Measurements from ENCODE around the gene PLIN3.
"Not testable (repeated sequence)": the region's sequence is repeated elsewhere in the genome, so short reads cannot be mapped to it uniquely, and the experiment has no call there.

PLIN3 gene

DNA sequence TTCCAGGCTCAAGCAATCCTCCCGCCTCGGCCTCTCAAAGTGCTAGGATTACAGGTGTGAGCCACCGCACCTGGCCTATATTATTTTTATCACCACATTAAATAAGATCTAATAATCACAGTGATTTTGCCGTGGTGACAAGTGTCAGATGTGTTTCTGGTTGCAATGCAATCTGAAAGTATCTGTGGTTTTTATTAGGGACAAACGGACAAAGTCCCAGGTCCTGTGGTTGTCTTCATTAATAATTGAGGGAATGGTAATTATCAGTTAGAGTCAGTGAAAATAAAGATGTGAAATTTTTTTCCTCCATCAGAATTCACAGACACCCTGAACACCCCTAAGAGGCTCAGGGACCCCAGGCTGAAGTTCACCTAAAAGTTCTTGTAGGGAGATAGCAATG is 34.7 kb downstream of the PLIN3 start:
- Histone ChIP-seq H3K4me3 (ENCODE audit: low read depth, low read length) (no peak overlapping the region), H4K12ac (ENCODE audit: low read depth, low read length) (no peak overlapping the region), H2BK12ac (ENCODE audit: low read length) (no peak overlapping the region), H3K36me3 (ENCODE audit: control insufficient read depth in 1 of 2, insufficient read depth in 2 of 2, low read length in 2 of 2) (peaks cover 2 to 3% of the 10 kb centered on the region in 2 experiments), H3K4ac (ENCODE audit: low read depth, low read length) (no peak overlapping the region), H3K14ac (ENCODE audit: low read length) (no peak overlapping the region), H3K4me2 (ENCODE audit: low read length) (no peak overlapping the region), H4K91ac (ENCODE audit: low read depth, low read length) (no peak overlapping the region), H3K9me3 (ENCODE audit: insufficient read depth, low read depth, low read length) (peaks cover 3% of the 10 kb centered on the region), H3K4me1 (ENCODE audit: control insufficient read depth in 1 of 2, insufficient read depth in 2 of 2, low read length in 2 of 2) (peaks cover 0 to 6% of the 10 kb centered on the region in 2 experiments), H3K27ac (ENCODE audit: low read depth, low read length) (no peak overlapping the region), H3K18ac (ENCODE audit: low read length) (no peak overlapping the region), H2AK5ac (ENCODE audit: low read length) (no peak overlapping the region), H3K79me2 (ENCODE audit: control insufficient read depth, insufficient read depth, low read length, poor library complexity) (peaks cover 2% of the 10 kb centered on the region), H3K79me1 (ENCODE audit: low read length) (peaks cover 5% of the 10 kb centered on the region), H4K8ac (ENCODE audit: low read depth, low read length) (no peak overlapping the region), H2BK5ac (ENCODE audit: low read depth, low read length, poor library complexity) (no peak overlapping the region), H3K27me3 (ENCODE audit: insufficient read depth, low read length) (no peaks in the 10 kb centered on the region), H3K9ac (ENCODE audit: low read length) (no peak overlapping the region), H2AFZ (ENCODE audit: insufficient read depth, low read length, poor library complexity) (no peak overlapping the region), H2BK120ac (ENCODE audit: insufficient read depth, low read length, poor library complexity) (no peak overlapping the region), H3K23ac (ENCODE audit: low read length) (no peak overlapping the region)
- no CpG with 5 or more reads among the region's 5 CpGs for WGBS (ENCODE audit: extremely low coverage, insufficient coverage, insufficient read length)
- no peak for DNase-seq

DNA sequence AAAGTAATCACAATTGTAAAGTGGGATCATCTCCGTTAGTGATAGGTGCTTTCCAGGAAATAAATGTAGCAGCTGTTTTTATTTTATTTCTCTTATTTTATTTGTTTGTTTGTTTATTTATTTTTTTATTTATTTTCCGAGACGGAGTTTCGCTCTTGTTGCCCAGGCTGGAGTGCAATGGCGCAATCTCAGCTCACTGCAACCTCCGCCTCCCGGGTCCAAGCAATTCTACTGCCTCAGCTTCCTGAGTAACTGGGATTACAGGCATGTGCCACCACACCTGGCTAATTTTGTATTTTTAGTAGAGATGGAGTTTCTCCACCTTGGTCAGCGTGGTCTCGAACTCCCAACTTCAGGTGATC is 35.5 kb downstream of the PLIN3 start:
- not testable (repeated sequence) for DNase-seq; H3K9me3 ChIP-seq (ENCODE audit: insufficient read depth, low read depth, low read length); H3K4ac ChIP-seq (ENCODE audit: low read depth, low read length); H3K18ac ChIP-seq (ENCODE audit: low read length); H3K79me2 ChIP-seq (ENCODE audit: control insufficient read depth, insufficient read depth, low read length, poor library complexity); H4K12ac ChIP-seq (ENCODE audit: low read depth, low read length); H3K79me1 ChIP-seq (ENCODE audit: low read length); H2BK12ac ChIP-seq (ENCODE audit: low read length); H2AK5ac ChIP-seq (ENCODE audit: low read length); H3K4me1 ChIP-seq (ENCODE audit: control insufficient read depth in 1 of 2, insufficient read depth in 2 of 2, low read length in 2 of 2); H3K36me3 ChIP-seq (ENCODE audit: control insufficient read depth in 1 of 2, insufficient read depth in 2 of 2, low read length in 2 of 2); H3K23ac ChIP-seq (ENCODE audit: low read length); H2BK5ac ChIP-seq (ENCODE audit: low read depth, low read length, poor library complexity); H2BK120ac ChIP-seq (ENCODE audit: insufficient read depth, low read length, poor library complexity); H3K27ac ChIP-seq (ENCODE audit: low read depth, low read length); H3K27me3 ChIP-seq (ENCODE audit: insufficient read depth, low read length)
- H4K8ac ChIP-seq (ENCODE audit: low read depth, low read length), result peak overlapping the region; percentile 90
- H3K9ac ChIP-seq (ENCODE audit: low read length), result peak overlapping the region; percentile 62
- WGBS (ENCODE audit: extremely low coverage, insufficient coverage, insufficient read length), result no CpG with 5 or more reads among the region's 9 CpGs
- peak overlapping the region; percentile 61 for H3K4me2 ChIP-seq (ENCODE audit: low read length)
- peak overlapping the region; percentile 75 for H3K4me3 ChIP-seq (ENCODE audit: low read depth, low read length)
- peak overlapping the region; percentile 83 for H2AFZ ChIP-seq (ENCODE audit: insufficient read depth, low read length, poor library complexity)
- peak overlapping the region; percentile 63 for H3K14ac ChIP-seq (ENCODE audit: low read length)
- H4K91ac ChIP-seq (ENCODE audit: low read depth, low read length), result peak overlapping the region; percentile 48

DNA sequence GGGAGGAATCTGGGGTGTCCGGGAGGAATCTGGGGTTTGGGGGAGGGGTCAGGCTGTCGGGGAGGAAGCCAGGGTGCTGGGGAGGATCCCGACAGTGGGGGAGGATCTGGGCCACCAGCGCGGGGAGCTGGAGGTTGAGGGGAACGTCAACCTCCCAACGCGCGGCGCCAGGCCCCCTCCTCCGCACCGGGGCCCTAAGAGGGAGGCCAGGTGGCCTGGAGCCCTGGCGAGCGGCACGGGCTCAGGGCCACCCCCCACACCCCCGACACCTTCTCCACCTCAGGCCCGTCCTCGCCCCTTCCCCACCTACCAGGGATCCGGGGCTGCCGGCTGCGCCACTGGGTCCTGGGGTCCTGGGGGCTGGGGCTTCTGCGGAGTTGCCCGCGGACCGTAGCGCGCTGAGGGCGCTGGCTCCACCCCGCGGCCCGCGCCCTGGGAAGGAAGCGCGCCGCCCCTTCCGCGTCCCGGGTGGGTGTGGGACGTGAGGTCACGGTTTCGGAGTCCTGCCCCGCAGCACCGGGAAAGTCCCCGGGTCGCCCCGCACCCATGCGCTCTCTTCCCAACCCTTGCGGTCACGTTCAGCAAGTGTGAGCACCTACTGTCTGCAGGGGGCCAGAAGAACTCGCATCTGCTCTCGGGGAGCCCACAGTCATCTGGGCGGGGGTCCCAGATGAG is 36.0 kb downstream of the PLIN3 start, which contains the start of gene TICAM1:
TSS of gene TICAM1 (minus strand) at position 409 of the 675 bp plus-strand sequence. CDS start 13,335 bp downstream, outside the sequence.
- peak within 1 kb of the TSS; percentile 81 for H3K18ac ChIP-seq (ENCODE audit: low read length)
- peak; percentile 76 to 80 for DNase-seq
- H3K36me3 ChIP-seq (ENCODE audit: control insufficient read depth in 1 of 2, insufficient read depth in 2 of 2, low read length in 2 of 2), result no peaks in the 10 kb centered on the region
- no peak within 1 kb of the TSS for H2AK5ac ChIP-seq (ENCODE audit: low read length)
- H4K8ac ChIP-seq (ENCODE audit: low read depth, low read length), result peak within 1 kb of the TSS; percentile 90
- no CpG with 5 or more reads among the region's 52 CpGs for WGBS (ENCODE audit: extremely low coverage, insufficient coverage, insufficient read length)
- H3K9ac ChIP-seq (ENCODE audit: low read length), result peak within 1 kb of the TSS; percentile 81
- peaks cover 0 to 6% of the 10 kb centered on the region in 2 experiments for H3K4me1 ChIP-seq (ENCODE audit: control insufficient read depth in 1 of 2, insufficient read depth in 2 of 2, low read length in 2 of 2)
- H3K4ac ChIP-seq (ENCODE audit: low read depth, low read length), result peak within 1 kb of the TSS; percentile 5
- H4K12ac ChIP-seq (ENCODE audit: low read depth, low read length), result peak within 1 kb of the TSS; percentile 62
- H2BK120ac ChIP-seq (ENCODE audit: insufficient read depth, low read length, poor library complexity), result peak within 1 kb of the TSS; percentile 52
- no peaks in the 10 kb centered on the region for H3K27me3 ChIP-seq (ENCODE audit: insufficient read depth, low read length)
- H3K9me3 ChIP-seq (ENCODE audit: insufficient read depth, low read depth, low read length), result peaks cover 3% of the 10 kb centered on the region
- no peak within 1 kb of the TSS for H3K23ac ChIP-seq (ENCODE audit: low read length)
- H3K4me3 ChIP-seq (ENCODE audit: low read depth, low read length), result peak within 1 kb of the TSS; percentile 75
- H3K27ac ChIP-seq (ENCODE audit: low read depth, low read length), result no peak within 1 kb of the TSS
- H3K79me2 ChIP-seq (ENCODE audit: control insufficient read depth, insufficient read depth, low read length, poor library complexity), result peaks cover 2% of the 10 kb centered on the region
- H4K91ac ChIP-seq (ENCODE audit: low read depth, low read length), result peak within 1 kb of the TSS; percentile 48
- H3K79me1 ChIP-seq (ENCODE audit: low read length), result peaks cover 5% of the 10 kb centered on the region
- H3K4me2 ChIP-seq (ENCODE audit: low read length), result peak within 1 kb of the TSS; percentile 61
- no peak within 1 kb of the TSS for H2BK5ac ChIP-seq (ENCODE audit: low read depth, low read length, poor library complexity)
- H2BK12ac ChIP-seq (ENCODE audit: low read length), result no peak within 1 kb of the TSS
- H3K14ac ChIP-seq (ENCODE audit: low read length), result peak within 1 kb of the TSS; percentile 63
- peak within 1 kb of the TSS; percentile 83 for H2AFZ ChIP-seq (ENCODE audit: insufficient read depth, low read length, poor library complexity)

DNA sequence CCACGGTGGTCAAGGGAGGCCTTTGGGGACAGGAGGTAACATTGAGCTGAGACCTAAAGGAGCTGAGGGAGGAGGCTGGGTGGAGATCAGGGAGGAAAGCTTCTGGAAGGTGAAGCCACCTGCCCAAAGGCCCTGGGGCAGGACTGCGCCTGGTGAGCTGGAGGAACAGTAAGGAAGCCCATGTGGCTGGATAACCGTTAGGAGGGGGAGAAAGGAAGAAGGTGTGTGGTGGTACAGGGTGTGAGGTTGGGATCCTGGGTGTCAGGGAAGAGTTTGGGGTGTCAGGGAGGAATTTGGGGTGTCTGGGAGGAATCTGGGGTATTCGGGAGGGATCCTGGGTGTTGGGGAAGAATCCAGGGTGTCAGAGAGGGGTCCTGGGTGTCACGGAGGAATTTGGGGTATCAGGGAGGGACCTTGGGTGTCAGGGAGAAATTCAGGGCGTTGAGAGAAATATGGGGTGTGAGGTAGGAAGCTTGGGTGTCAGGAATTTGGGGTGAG is 36.6 kb downstream of the PLIN3 start:
- peak overlapping the region; percentile 33 for H4K91ac ChIP-seq (ENCODE audit: low read depth, low read length)
- no peaks in the 10 kb centered on the region for H3K36me3 ChIP-seq (ENCODE audit: control insufficient read depth in 1 of 2, insufficient read depth in 2 of 2, low read length in 2 of 2)
- H2AFZ ChIP-seq (ENCODE audit: insufficient read depth, low read length, poor library complexity), result no peak overlapping the region
- no peaks in the 10 kb centered on the region for H3K27me3 ChIP-seq (ENCODE audit: insufficient read depth, low read length)
- no peak overlapping the region for H2BK12ac ChIP-seq (ENCODE audit: low read length)
- no peak overlapping the region for H2AK5ac ChIP-seq (ENCODE audit: low read length)
- H3K9ac ChIP-seq (ENCODE audit: low read length), result no peak overlapping the region
- H3K4me1 ChIP-seq (ENCODE audit: control insufficient read depth in 1 of 2, insufficient read depth in 2 of 2, low read length in 2 of 2), result peaks cover 0 to 6% of the 10 kb centered on the region in 2 experiments
- WGBS (ENCODE audit: extremely low coverage, insufficient coverage, insufficient read length), result 100% methylated on average over 1 of the region's 6 CpGs
- H3K23ac ChIP-seq (ENCODE audit: low read length), result no peak overlapping the region
- no peak overlapping the region for H3K27ac ChIP-seq (ENCODE audit: low read depth, low read length)
- peak overlapping the region; percentile 90 for H4K8ac ChIP-seq (ENCODE audit: low read depth, low read length)
- H4K12ac ChIP-seq (ENCODE audit: low read depth, low read length), result peak overlapping the region; percentile 46
- peaks cover 5% of the 10 kb centered on the region for H3K79me1 ChIP-seq (ENCODE audit: low read length)
- peak overlapping the region; percentile 61 for H3K4me2 ChIP-seq (ENCODE audit: low read length)
- H3K79me2 ChIP-seq (ENCODE audit: control insufficient read depth, insufficient read depth, low read length, poor library complexity), result peaks cover 2% of the 10 kb centered on the region
- peak overlapping the region; percentile 75 for H3K4me3 ChIP-seq (ENCODE audit: low read depth, low read length)
- H2BK5ac ChIP-seq (ENCODE audit: low read depth, low read length, poor library complexity), result no peak overlapping the region
- peak in 1 of 2 donors; percentile 47 for DNase-seq
- H3K14ac ChIP-seq (ENCODE audit: low read length), result no peak overlapping the region
- peak overlapping the region; percentile 11 for H3K18ac ChIP-seq (ENCODE audit: low read length)
- no peak overlapping the region for H2BK120ac ChIP-seq (ENCODE audit: insufficient read depth, low read length, poor library complexity)
- H3K9me3 ChIP-seq (ENCODE audit: insufficient read depth, low read depth, low read length), result peaks cover 3% of the 10 kb centered on the region
- no peak overlapping the region for H3K4ac ChIP-seq (ENCODE audit: low read depth, low read length)
